WI38 (cell line): ENCODE data around the gene EVA1C.
"Not testable (repeated sequence)": the region's sequence is repeated elsewhere in the genome, so short reads cannot be mapped to it uniquely, and the experiment has no call there.

Experiments
- H3K4me3 ChIP-seq: 2 replicates; pipeline ENCODE4 v1.5.1; 2011; ENCODE audit warnings: low read depth, mild to moderate bottlenecking, control low read depth, low read length
- TF ChIP-seq, protein P1 (sequence below): IDR thresholded peaks from 2 replicates; pipeline ENCODE4 v1.5.1; 2012; ENCODE audit warnings: low read depth, mild to moderate bottlenecking, control low read depth, low read length

Gene EVA1C, protein sequence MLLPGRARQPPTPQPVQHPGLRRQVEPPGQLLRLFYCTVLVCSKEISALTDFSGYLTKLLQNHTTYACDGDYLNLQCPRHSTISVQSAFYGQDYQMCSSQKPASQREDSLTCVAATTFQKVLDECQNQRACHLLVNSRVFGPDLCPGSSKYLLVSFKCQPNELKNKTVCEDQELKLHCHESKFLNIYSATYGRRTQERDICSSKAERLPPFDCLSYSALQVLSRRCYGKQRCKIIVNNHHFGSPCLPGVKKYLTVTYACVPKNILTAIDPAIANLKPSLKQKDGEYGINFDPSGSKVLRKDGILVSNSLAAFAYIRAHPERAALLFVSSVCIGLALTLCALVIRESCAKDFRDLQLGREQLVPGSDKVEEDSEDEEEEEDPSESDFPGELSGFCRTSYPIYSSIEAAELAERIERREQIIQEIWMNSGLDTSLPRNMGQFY

DNA sequence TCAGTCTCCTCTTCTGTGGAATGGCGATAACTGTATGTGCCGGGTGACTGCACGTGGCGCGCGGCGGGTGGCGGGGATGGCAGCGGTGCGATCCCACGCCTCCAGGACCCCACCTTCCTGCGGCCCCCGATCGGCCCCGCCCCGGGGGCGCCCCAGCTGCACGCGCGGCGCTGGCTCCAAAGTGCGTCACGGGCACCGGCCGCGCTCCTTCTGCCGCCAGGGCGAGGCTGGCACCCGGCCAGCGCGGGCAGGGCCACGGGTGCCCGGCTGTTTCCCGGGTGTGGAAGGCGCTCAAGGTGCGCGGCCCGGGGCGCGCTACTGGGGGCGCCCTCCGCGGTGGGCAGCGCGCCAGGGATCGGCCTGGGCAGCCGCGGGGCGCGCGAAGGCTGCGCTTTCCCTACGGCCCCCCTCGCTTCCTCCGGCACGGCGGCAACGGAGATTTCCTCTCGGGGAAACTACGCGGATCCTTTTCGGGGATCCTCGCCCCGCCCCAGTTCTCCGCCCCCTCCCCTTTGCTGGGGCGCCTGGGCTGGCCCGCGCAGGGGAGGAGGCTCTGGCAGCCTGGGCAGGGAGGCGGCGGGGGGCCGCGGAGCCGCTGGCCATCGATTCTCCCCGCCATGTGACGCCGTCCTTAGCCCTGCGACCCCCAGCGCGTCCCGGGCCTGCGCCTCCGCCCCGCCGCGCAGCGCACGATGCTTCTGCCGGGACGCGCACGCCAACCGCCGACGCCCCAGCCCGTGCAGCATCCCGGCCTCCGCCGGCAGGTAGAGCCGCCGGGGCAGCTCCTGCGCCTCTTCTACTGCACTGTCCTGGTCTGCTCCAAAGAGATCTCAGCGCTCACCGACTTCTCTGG, at the start of gene EVA1C:
Gene EVA1C, plus strand, starts transcription at position 545 of the 853 bp plus-strand sequence. Its CDS starts 148 bp downstream, at position 693.
- TF ChIP-seq, protein P1, sequence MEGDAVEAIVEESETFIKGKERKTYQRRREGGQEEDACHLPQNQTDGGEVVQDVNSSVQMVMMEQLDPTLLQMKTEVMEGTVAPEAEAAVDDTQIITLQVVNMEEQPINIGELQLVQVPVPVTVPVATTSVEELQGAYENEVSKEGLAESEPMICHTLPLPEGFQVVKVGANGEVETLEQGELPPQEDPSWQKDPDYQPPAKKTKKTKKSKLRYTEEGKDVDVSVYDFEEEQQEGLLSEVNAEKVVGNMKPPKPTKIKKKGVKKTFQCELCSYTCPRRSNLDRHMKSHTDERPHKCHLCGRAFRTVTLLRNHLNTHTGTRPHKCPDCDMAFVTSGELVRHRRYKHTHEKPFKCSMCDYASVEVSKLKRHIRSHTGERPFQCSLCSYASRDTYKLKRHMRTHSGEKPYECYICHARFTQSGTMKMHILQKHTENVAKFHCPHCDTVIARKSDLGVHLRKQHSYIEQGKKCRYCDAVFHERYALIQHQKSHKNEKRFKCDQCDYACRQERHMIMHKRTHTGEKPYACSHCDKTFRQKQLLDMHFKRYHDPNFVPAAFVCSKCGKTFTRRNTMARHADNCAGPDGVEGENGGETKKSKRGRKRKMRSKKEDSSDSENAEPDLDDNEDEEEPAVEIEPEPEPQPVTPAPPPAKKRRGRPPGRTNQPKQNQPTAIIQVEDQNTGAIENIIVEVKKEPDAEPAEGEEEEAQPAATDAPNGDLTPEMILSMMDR = no peak
- H3K4me3 ChIP-seq = peak within 1 kb of the TSS; percentile 54

DNA sequence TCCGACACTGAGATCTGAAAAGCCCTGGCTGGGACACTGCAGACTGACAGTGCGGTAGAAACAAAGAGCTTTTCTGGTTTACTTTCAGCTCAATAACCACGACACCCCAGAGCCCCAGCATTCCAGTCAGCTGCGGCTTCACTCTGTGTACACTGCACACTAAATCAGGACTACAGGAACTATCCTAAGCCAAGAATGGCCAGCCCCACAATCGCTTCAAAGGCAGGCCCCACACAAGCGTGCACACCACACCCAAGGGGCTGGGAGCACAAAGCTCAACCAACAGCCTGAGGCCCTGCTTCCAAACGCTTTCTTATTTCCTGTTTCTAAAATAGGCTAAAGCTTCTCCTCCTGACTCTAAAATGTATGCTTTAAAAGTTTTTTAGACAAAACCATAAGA, 48.1 kb upstream of the EVA1C start:
- TF ChIP-seq, protein P1 = no peak
- no peak overlapping the region for H3K4me3 ChIP-seq

DNA sequence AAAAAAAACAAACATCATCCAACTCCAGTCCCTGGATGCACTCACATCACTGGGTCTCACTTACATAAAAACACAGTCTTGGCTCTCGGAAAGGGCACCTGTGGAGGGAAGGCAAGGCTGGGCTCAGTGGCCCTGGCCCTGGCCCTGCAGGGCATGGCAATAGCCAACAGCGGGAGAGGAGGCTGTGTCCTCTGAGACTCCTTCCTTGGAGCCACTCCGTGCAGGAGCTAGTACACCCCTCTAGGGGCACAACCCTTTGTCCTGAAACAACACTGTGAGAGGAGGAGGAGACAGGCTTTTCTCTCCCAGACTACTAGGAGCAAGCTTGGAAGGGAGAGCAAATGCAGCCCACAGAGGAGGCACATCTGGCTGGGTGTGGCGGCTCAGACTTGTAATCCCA, 47.7 kb upstream of the EVA1C start:
- TF ChIP-seq, protein P1 = no peak

DNA sequence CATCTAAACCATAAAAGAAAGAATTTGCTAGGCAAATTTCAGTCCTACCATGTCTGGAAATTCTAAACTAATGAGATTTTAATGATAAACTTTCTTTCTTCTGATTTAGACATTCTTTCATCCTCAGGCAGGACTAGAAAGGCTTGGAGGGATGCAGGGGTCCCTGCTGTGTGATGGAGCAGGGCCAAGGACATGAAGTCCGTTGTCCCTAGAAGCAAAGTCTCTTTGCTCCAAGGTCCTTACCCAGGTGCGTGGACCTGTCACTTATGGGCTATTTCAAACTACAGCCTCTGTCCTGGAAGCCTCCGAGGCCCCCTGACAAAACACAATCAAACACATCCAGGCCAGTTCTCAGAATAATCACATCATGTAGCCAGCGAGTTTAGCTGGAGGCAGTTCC, 46.3 kb upstream of the EVA1C start:
- TF ChIP-seq, protein P1 = no peak

More for the DNA sequence above, 47.7 kb upstream of the EVA1C start:
- H3K4me3 ChIP-seq = no peak overlapping the region

DNA sequence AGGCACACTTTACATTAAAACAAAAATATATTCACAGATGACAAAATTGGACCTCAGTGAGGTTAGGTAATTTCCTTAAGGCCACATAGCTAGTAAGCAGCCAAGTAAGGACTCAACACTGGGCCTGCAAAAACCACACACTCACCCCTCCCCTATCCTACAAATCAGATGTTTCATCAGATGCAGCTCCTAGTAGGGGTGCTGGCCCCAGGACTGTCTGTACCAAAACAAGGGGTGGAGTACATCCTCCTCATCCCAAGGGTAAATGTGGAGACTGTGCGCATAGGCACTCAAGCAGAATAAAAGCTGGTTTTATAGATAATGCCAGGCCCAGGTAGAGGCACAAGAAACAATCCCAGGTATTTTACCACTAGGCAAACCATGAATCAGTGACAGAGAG, 45.3 kb upstream of the EVA1C start:
- TF ChIP-seq, protein P1 = no peak
- no peak overlapping the region for H3K4me3 ChIP-seq

More for the DNA sequence above, 46.3 kb upstream of the EVA1C start:
- H3K4me3 ChIP-seq = no peak overlapping the region

DNA sequence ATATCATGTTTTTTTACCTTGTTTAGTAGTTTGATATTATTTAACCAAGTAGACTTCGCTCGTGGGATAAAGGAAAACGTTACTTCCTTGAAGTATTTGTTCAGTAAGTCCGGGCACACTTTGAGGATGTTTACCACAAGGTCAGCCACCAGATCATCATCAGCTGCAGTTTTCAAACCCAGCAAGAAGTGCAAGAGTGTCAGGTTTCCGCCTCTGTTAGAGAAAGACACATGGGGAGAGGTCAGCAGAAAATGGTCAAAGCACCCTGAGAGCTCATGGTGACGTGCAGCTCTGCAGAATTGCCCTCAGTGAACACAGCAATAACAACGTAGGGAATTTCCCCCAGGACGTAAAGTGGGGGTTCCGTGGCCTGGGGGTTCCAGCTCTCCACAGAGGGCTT, 44.1 kb upstream of the EVA1C start:
- no peak overlapping the region for H3K4me3 ChIP-seq
- TF ChIP-seq, protein P1 = no peak

DNA sequence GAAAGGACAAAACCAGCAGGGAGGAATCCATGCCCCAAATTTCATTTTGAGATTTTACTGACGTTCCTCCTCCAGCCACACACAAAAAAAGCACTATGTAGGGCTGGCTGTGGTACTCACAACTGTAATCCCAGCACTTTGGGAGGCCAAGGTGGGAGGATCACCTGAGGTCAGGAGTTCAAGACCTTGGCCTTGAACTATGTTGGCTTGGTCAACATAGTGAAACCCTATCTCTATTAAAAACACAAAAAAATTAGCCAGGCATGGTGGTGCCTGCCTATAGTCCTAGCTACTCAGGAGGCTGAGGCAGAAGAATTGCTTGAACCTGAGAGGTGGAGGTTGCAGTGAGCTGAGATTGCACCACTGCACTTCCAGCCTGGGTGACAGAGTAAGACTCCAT, 43.5 kb upstream of the EVA1C start:
- not testable (repeated sequence) for H3K4me3 ChIP-seq
